Activated CD8-positive, alpha-beta T cell treated with anti-CD3 and anti-CD28 coated beads, Interleukin-2, amount 10 ng/mL, durations not matched to agents 7 days and 5 days (primary cell): ENCODE results near the gene PCGF3. TPM values are rescaled to one million over a fixed set of nuclear protein-coding genes. Genes with fewer than 3 reads are reported as not detected.

Experiments used
- ATAC-seq: fragments of 150-1000 bp; cut with Tn5 transposase; one replicate; pipeline ENCODE4 v1.10.0; 2021; ENCODE audit warnings: moderate library complexity
- CTCF ChIA-PET: fragments of 350-600 bp; sonication (Branson Sonifier 250); formaldehyde crosslinking; loops from one replicate; lab custom pipeline; 2021; ENCODE audit warnings: antibody characterized with exemption; lab: Charles Lee
- POLR2A ChIA-PET: fragments of 350-600 bp; sonication (Branson Sonifier 250); formaldehyde crosslinking; loops from one replicate; lab custom pipeline; 2021; ENCODE audit warnings: antibody characterized with exemption; lab: Charles Lee
- DNase-seq: peaks from one replicate; pipeline ENCODE4 v3.0.0-alpha.2; 2020
- H3K27ac Mint-ChIP-seq: one replicate; pipeline ENCODE4 v1.8.0; 2021; ENCODE audit warnings: mild to moderate bottlenecking, mixed read lengths
- H3K27me3 Mint-ChIP-seq: one replicate; pipeline ENCODE4 v1.8.0; 2021; ENCODE audit warnings: low read depth, mixed read lengths
- H3K36me3 Mint-ChIP-seq: one replicate; pipeline ENCODE4 v1.8.0; 2021; ENCODE audit warnings: low read depth, mixed read lengths
- H3K4me1 Mint-ChIP-seq: one replicate; pipeline ENCODE4 v1.8.0; 2021; ENCODE audit warnings: low read depth, mixed read lengths
- H3K4me3 Mint-ChIP-seq: one replicate; pipeline ENCODE4 v1.8.0; 2021; ENCODE audit warnings: mild to moderate bottlenecking, mixed read lengths
- H3K9me3 Mint-ChIP-seq: one replicate; pipeline ENCODE4 v1.8.0; 2022; ENCODE audit warnings: mixed read lengths; ENCODE audit not compliant: insufficient read depth
- total RNA-seq, 2 experiments: library from RNA; stranded (reverse); gene quantifications; one replicate each; pipeline ENCODE4 v1.2.3, GENCODE V29; 2021

PCGF3 gene
- total RNA-seq, 2 experiments from 2014 or later, result 33.5 to 36.2 TPM

DNA sequence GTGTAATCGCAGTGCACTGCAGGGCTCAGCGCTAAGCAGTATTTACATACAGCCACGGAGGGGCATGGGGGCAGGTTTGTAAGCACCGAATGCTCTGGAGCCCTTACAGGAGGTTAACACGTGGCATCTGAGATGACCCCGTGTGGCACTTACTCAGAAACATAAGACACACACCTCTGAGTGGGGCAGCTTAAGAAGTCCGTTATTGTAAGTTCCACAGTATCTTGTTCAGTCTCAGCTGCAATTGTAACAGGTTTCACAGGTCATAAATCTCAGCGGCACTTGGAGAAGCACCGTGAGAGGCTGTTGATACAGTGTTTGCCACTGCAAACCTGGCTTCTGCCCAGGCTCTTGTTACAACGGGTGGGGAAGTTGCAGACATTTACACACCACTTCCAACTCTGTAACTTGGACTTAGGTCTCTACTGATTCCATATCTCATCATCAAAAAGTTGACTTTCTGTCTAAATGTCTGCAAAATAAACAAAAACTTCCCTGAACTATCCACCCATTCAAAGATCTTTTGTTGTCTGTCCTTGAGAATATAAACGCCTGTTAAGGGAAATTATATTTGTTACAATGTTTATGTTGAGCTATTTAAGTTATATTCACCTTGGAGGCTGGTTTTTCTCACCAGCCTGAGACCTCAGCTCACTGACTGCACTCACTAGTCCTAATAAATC, 110.0 kb downstream of the PCGF3 start:
- ATAC-seq, result no peak
- CTCF ChIA-PET, result no interaction called here
- H3K27me3 Mint-ChIP-seq, result peaks cover 41% of the 10 kb centered on the region
- no peaks in the 10 kb centered on the region for H3K4me1 Mint-ChIP-seq
- no peak overlapping the region for H3K4me3 Mint-ChIP-seq
- H3K36me3 Mint-ChIP-seq, result no peaks in the 10 kb centered on the region
- no peak overlapping the region for H3K27ac Mint-ChIP-seq
- POLR2A ChIA-PET, result interaction anchor here (0.7 to 0.9 kb wide), 2 partner anchors 35 to 369 kb away, joined by 3 read pairs; no protein-coding TSS in a partner anchor
- H3K9me3 Mint-ChIP-seq, result no peaks in the 10 kb centered on the region
- DNase-seq, result no peak

DNA sequence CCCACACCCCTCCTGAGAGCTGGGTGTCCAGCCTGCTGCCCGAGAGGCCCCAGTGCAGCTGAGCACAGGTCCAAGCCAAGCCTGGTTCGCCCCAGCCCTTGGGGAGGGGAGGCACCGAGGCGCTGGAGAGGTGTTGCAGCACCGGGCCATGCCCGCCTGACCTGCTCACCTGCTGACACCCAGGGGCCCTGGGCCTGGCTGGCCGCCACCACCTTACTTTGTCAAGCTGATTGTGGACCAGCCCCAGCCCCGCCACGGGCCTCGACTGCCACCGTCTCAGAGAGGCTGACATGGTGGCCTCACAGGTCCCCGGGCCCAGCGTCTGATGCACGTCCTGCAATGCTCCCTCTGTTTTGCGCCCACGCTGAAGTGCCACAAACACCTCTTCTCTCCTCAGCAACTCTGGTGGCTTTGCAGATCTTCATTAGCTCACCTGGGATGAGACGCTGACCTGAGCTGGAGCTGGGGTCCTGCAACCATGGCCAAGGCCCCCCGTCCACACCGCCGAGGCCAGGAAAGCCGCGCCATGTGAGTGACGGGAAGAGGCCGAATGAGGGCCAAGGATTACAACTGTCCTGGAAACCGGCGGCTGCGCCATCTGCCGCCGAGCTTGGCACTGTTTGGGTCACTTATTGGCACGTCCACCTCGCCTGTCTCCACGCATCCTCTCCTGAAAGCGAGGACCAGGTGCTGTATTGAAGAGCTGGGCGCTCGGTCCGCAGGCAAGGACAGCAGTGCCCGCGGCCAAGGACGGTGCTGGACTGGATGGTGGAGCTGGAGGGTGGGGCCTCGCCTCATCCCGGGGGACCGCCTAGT, 112.7 kb downstream of the PCGF3 start:
- ATAC-seq, result no peak

DNA sequence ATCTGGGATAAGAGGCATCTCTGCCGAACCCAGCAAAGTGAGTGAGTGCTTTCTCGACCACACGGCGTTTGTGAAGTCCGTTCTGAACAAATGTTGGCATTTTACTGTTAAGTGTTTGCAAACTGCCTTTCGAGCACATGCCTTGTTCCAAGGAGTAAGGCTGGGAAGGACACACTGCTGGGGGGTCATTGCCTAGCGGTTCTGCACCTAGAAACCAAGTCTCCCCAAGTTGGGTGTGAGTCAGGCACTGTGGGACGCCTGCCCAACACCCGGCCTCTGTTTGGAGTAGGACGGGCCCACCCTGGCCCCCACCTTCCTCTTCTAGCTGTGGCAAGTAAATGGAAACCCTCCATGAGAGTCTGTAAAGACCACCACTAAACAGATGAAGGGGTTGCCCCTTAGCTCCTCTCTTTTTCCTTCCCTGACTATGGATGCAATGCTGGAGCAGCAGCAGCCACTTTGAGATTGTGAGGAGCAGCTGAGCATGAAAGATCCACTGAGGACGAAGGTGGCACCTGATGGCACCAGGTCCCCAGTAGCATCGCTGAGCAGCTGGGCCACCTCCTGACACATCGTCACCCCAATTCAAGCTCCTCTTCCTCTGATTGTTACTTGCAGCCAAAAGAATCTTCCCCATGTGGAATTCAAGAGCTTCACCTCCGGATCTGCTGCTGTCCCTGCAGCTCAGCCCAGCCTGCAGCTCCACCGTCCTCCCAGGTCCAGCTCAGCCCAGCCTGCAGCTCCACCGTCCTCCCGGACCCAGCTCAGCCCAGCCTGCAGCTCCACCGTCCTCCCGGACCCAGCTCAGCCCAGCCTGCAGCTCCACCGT, 114.0 kb downstream of the PCGF3 start:
- Mint-ChIP-seq H3K9me3 (no peaks in the 10 kb centered on the region), H3K27me3 (peaks cover 22% of the 10 kb centered on the region), H3K27ac (no peak overlapping the region), H3K4me3 (no peak overlapping the region), H3K4me1 (no peaks in the 10 kb centered on the region), H3K36me3 (no peaks in the 10 kb centered on the region)
- CTCF ChIA-PET, result no interaction called here
- POLR2A ChIA-PET, result no interaction called here
- no peak for DNase-seq
- no peak for ATAC-seq

More for the DNA sequence above, 112.7 kb downstream of the PCGF3 start:
- no peaks in the 10 kb centered on the region for H3K36me3 Mint-ChIP-seq
- H3K9me3 Mint-ChIP-seq, result no peaks in the 10 kb centered on the region
- no peak overlapping the region for H3K27ac Mint-ChIP-seq
- CTCF ChIA-PET, result no interaction called here
- no peak overlapping the region for H3K4me3 Mint-ChIP-seq
- peaks cover 32% of the 10 kb centered on the region for H3K27me3 Mint-ChIP-seq
- POLR2A ChIA-PET, result no interaction called here
- H3K4me1 Mint-ChIP-seq, result no peaks in the 10 kb centered on the region
- DNase-seq, result no peak

Other genes starting within 250 kb of the PCGF3 start
- gene ZNF721, start 206.7 kb upstream of the PCGF3 start, total RNA-seq, result 10 to 100 TPM; 32.5 to 34.6 TPM
- gene PIGG, start 206.6 kb upstream of the PCGF3 start, total RNA-seq, result 10 to 100 TPM; 57.4 to 57.8 TPM
- gene TMEM271, start 129.5 kb upstream of the PCGF3 start, total RNA-seq, result not detected
- gene PDE6B, start 80.3 kb upstream of the PCGF3 start, total RNA-seq, result 10 to 100 TPM; 16.1 to 17.7 TPM
- 100 to 1,000 TPM; 243 to 267 TPM for gene ATP5ME, start 31.6 kb upstream of the PCGF3 start, total RNA-seq
- 10 to 100 TPM; 11.6 to 19.3 TPM for gene MYL5, start 31.3 kb upstream of the PCGF3 start, total RNA-seq
- gene SLC49A3, start 16.7 kb upstream of the PCGF3 start, total RNA-seq, result under 1 TPM; 0.37 to 0.89 TPM
- under 1 TPM; 0.39 to 0.53 TPM for gene CPLX1, start 120.3 kb downstream of the PCGF3 start, total RNA-seq
- 100 to 1,000 TPM; 155 to 163 TPM for gene GAK, start 226.5 kb downstream of the PCGF3 start, total RNA-seq
- 10 to 100 TPM; 27.2 to 30.1 TPM for gene TMEM175, start 226.6 kb downstream of the PCGF3 start, total RNA-seq